GM21423 (cell line): ENCODE data around the gene PCGF5.
"Not testable (repeated sequence)": the region's sequence is repeated elsewhere in the genome, so short reads cannot be mapped to it uniquely, and the experiment has no call there.

ENCODE experiments used
- ATAC-seq: cut with Tn5 transposase; IDR thresholded peaks from one replicate; pipeline ENCODE4 v1.9.1; 2021; ENCODE audit warnings: mild to moderate bottlenecking, moderate library complexity; ENCODE audit not compliant: unreplicated experiment

PCGF5 gene

DNA sequence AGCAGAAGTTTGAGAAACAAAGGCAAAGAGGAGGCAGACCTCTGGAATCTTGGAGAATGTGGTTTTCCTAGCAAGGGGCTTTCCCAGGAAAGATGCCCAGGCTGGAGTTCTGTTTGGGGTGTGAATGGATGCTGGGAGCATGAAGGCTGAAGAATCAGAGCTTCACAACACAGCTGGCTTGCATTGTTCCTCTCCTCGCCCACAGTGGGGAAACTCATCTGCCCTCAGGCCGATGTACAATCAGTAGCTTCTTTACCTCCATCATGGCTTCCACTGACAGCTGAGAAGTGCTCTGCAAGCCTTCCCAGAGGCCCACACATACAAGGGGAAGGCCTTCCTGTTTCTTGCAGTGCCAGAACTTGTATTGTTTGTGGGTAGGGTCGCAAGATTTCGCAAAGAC is 98.9 kb downstream of the PCGF5 start:
- ATAC-seq, result no peak

- not testable (repeated sequence) for ATAC-seq
These were observed 102.9 kb downstream of the PCGF5 start for GRCh38 chr10:91323293-91323905.

DNA sequence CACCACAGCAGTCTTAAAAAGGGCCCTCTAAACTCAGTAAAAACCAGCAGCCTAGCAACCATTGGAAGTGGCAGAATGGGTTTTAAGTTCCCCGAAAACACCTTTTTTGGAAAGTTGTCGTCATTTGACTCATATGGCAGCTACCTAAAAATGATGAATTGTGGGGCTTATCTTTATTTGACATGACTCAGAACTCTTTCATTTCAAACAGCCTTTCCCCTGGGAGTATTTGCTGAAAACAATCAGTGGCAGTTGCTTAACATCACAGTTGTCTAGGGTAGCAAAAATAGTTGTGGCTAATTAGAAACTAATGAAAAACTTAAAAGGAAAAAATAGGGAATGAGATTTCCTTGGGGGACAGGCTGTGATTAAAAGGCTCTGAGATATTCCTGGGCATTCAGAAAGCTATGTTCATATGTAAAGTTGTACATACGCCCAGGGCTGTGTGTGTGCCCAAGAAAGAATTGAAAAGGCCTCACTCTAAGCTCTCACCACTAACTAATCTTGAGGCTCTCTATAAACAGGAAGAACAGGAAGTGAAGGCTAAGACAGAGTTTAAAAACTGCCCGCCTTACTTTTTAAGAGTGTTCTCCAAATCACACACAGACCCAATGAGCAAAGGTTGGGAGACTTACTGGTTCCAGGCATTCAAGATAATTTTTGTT is 108.0 kb downstream of the PCGF5 start:
- no peak for ATAC-seq
